ENCODE data around the gene MAPKBP1. TPM values are rescaled to one million over a fixed set of nuclear protein-coding genes. Genes with fewer than 3 reads are reported as not detected.

The MAPKBP1 gene
- total RNA-seq, 1 donor from 2014 or later = 26.3 TPM

DNA sequence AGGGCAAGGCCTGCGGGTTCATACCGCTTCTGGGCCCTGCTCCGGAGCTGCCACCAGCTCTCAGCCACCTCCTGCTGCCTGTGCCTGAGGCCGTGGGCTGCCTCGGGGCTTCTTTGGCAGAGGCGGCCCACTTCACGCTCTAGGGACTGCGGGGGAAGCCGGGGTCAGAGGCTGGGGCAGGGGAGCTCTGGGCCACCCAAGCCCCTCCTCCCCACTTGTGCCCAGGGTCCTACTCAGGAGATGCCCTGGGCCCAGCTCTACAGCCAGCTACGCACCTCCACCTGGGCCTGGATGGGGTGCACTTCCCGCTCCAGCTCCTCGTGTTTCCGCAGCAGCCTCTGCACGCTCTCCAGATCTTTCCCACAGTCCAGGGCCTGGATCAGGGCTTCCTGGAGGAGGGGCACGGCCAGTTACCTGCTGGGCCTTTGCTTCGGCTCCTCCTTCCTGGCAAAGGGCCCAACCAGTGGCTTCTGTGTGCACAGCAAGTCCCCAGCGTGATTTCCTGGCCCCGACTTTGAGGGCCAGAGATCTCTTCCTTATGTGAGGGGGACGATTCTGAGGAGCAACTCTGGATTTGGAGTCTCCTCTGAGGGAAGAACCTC is 88.3 kb downstream of the MAPKBP1 start:
- intact Hi-C loops (cut with micrococcal nuclease) = no loop called here
- Mint-ChIP-seq H3K4me3 (no peak overlapping the region), H3K27me3 (ENCODE audit: insufficient read depth) (no peaks in the 10 kb centered on the region), H3K36me3 (ENCODE audit: low read depth) (no peaks in the 10 kb centered on the region), H3K9me3 (no peaks in the 10 kb centered on the region), H3K4me1 (ENCODE audit: low read depth) (peaks cover 5% of the 10 kb centered on the region), H3K27ac (no peak overlapping the region)
- no peak for DNase-seq (ENCODE audit: low spot score)

DNA sequence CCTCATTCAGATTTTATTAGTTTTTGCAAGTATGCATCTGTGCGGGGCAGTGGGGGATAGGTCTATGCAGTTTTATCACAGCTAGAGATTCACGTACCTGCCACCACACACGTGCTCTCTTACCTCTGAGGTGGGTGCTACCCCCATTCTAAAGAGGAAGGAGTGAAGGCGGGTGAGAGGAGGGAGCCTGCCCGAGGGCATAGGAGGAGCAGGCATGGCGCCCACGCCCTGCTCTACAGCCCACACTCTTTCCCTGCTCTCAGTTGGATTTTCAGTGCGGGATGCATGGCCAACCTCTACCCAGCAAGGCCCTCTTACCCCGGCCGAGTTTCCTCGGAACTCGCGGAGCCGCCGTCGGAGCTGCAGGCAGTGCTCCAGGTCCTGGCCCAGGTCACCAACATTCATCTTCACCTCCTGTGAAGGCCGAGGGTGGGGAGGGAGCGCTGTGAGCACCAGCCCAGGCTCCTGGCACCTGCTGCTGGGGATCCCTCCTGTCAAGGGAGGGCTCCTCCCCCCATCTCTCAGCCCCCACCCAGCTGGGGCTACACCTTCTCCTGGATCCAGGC is 91.3 kb downstream of the MAPKBP1 start:
- H3K4me3 Mint-ChIP-seq = no peak overlapping the region
- no peak overlapping the region for H3K27ac Mint-ChIP-seq
- peaks cover 3% of the 10 kb centered on the region for H3K4me1 Mint-ChIP-seq (ENCODE audit: low read depth)
- peaks cover 3% of the 10 kb centered on the region for H3K36me3 Mint-ChIP-seq (ENCODE audit: low read depth)
- H3K27me3 Mint-ChIP-seq (ENCODE audit: insufficient read depth) = peaks cover 2% of the 10 kb centered on the region
- no peaks in the 10 kb centered on the region for H3K9me3 Mint-ChIP-seq
- no peak for DNase-seq (ENCODE audit: low spot score)
- intact Hi-C loops (cut with micrococcal nuclease) = no loop called here

DNA sequence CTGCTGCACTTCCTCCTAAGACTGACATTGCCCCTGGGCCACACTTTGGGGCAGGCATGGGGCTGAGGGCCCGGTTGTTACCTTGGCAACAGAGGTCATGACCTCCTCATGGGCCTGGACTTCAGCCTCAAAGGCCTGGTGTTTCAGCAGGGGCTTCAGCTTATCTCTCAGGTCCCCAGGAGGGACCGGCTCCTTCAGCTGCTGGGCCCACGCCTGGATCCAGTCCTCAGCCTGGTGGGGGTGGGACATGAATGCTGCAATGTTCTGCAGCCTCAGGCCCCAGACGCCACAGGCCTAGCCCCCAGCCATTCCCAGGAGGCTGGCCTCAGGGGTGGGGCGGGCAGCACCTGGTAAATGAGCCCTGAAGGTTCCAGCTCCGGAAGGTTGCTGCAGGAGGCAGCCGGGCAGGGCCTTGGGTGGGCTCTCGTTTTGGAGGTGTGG is 92.0 kb downstream of the MAPKBP1 start:
- H3K27me3 Mint-ChIP-seq (ENCODE audit: insufficient read depth) = peaks cover 2% of the 10 kb centered on the region
- H3K4me1 Mint-ChIP-seq (ENCODE audit: low read depth) = peaks cover 10% of the 10 kb centered on the region
- no peak overlapping the region for H3K4me3 Mint-ChIP-seq
- H3K9me3 Mint-ChIP-seq = no peaks in the 10 kb centered on the region
- intact Hi-C loops (cut with micrococcal nuclease) = no loop called here
- no peak for DNase-seq (ENCODE audit: low spot score)
- no peak overlapping the region for H3K27ac Mint-ChIP-seq
- H3K36me3 Mint-ChIP-seq (ENCODE audit: low read depth) = peaks cover 4% of the 10 kb centered on the region

DNA sequence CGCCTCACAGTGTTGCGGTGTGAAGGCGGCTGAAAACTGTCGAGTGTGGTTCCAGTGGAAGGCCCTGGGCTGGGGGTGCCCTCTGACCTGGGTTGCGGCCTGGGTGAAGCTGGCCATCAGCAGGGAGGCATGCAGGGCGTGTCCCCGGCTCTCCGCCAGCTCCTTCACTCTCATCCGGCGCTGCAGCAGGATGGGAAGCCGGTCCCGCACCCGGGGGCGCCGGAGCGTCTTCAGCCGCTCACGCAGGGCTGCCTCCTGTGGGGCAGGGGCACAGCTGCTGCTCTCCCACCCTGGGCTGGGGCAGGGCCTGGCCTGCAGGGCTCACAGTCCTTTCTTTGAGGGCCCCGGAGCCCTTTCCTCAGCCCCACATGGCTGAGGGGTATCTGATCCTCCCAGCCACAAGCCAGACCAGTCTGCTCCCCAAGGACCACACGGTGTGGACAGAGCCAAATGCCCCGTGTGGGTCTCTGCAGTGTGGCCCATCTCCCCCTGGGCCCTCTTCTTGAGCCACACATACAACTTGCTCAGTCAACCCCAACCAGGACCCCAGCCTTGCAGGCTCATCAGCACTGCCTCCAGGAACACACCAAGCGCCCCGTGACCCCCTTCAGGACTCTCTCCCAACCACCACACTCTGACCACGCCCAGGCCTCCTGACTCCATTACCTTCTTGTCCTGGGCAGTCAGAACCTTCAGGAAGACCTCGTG is 92.7 kb downstream of the MAPKBP1 start:
- intact Hi-C loops (cut with micrococcal nuclease) = no loop called here
- DNase-seq (ENCODE audit: low spot score) = no peak
- no peak overlapping the region for H3K4me3 Mint-ChIP-seq
- no peak overlapping the region for H3K27ac Mint-ChIP-seq
- peaks cover 4% of the 10 kb centered on the region for H3K36me3 Mint-ChIP-seq (ENCODE audit: low read depth)
- peaks cover 10% of the 10 kb centered on the region for H3K4me1 Mint-ChIP-seq (ENCODE audit: low read depth)
- H3K9me3 Mint-ChIP-seq = no peaks in the 10 kb centered on the region
- H3K27me3 Mint-ChIP-seq (ENCODE audit: insufficient read depth) = peaks cover 2% of the 10 kb centered on the region

DNA sequence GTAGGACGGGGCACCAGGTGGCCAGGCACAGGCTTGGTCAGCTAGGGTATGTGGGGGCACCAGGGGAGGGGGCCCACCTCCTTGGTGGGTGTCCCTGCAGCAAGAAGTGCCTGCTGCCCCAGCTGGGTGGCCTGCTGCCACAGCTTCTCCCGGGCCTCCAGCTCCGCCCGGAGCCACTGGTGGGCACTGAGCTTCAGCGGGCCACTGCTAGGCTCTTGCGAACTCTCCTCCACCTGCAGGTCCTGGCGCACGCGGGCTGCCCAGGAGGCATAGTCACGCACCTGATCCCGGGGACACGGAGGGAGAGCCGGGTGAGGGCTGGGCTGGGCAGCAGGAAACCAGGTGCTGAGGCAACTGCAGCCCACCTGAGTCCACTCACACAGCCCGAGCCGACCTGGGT is 94.0 kb downstream of the MAPKBP1 start:
- DNase-seq (ENCODE audit: low spot score) = no peak
- H3K36me3 Mint-ChIP-seq (ENCODE audit: low read depth) = peaks cover 4% of the 10 kb centered on the region
- intact Hi-C loops (cut with micrococcal nuclease) = no loop called here
- no peaks in the 10 kb centered on the region for H3K9me3 Mint-ChIP-seq
- peaks cover 18% of the 10 kb centered on the region for H3K4me1 Mint-ChIP-seq (ENCODE audit: low read depth)
- H3K4me3 Mint-ChIP-seq = no peak overlapping the region
- peaks cover 2% of the 10 kb centered on the region for H3K27me3 Mint-ChIP-seq (ENCODE audit: insufficient read depth)
- no peak overlapping the region for H3K27ac Mint-ChIP-seq

DNA sequence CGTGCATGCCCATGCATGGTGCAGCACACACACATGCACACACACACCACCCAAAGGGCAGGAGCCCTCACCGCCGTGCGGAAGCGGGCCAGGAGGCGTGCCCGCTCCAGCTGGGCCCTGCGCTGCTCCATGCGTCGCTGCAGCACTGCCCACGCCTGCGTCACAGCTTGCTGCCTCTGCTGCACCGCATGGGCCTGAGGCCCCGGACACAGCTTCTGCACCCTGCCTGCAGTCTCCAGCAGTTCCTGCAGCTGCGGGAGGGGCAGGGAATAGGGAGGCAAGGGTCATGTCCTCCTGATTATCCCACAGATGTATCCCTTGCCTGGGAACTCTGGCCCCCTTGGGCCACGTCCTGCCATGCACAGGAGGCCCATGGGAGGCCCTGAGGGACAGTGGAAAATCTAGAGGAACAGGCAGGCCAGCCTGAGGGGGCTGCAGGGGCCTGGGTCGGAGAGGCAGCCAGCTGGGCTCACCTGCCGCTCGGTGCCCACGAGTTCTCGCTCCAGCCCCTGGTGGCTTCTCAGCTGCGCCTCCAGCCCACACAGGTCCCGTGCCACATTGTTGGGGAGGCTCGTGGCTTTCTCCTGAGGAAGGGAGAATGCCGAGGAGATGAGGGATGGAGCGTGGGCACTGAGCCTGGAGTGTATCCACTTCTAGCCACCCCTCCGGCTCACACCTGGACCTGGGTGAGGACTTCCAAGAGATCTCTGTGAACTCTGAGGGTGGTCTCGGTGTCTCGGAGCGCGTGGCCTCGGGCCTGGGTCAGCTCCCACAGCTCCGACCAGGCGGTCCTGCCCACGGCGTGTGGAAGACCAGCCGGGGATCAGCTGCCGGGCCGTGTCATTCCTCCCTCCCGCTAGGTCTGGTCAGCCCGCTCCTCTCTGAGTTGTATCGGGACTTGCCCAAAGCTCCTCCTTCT is 95.7 kb downstream of the MAPKBP1 start:
- Mint-ChIP-seq H3K27ac (peak overlapping the region; percentile 83), H3K4me3 (peak overlapping the region; percentile 13), H3K27me3 (ENCODE audit: insufficient read depth) (peaks cover 2% of the 10 kb centered on the region), H3K4me1 (ENCODE audit: low read depth) (peaks cover 18% of the 10 kb centered on the region), H3K36me3 (ENCODE audit: low read depth) (peaks cover 4% of the 10 kb centered on the region), H3K9me3 (no peaks in the 10 kb centered on the region)
- intact Hi-C loops (cut with micrococcal nuclease) = no loop called here
- no peak for DNase-seq (ENCODE audit: low spot score)

DNA sequence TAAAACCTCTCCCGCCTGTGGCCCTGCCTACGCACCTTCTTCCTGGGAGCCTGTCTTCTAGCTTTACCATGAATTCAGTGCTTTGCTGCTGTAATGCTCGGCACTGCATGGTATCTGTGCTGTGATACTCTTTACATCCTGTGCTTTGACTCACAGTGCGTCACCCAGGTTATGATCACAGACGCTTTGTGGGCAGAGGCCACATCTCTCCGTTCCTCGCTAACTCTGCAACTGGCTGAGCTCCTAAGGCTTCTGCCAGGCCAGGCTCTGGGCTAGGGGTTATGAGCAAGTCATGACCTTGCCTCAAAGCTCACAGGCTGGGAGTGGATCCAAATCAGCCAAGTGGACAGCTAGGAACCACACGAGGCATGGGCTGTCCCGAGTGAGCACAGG is 96.4 kb downstream of the MAPKBP1 start:
- peak; percentile 48 for DNase-seq (ENCODE audit: low spot score)
- peak overlapping the region; percentile 83 for H3K27ac Mint-ChIP-seq
- intact Hi-C loops (cut with micrococcal nuclease) = no loop called here
- peaks cover 2% of the 10 kb centered on the region for H3K27me3 Mint-ChIP-seq (ENCODE audit: insufficient read depth)
- H3K4me3 Mint-ChIP-seq = peak overlapping the region; percentile 13
- H3K36me3 Mint-ChIP-seq (ENCODE audit: low read depth) = peaks cover 4% of the 10 kb centered on the region
- H3K9me3 Mint-ChIP-seq = no peaks in the 10 kb centered on the region
- H3K4me1 Mint-ChIP-seq (ENCODE audit: low read depth) = peaks cover 18% of the 10 kb centered on the region

DNA sequence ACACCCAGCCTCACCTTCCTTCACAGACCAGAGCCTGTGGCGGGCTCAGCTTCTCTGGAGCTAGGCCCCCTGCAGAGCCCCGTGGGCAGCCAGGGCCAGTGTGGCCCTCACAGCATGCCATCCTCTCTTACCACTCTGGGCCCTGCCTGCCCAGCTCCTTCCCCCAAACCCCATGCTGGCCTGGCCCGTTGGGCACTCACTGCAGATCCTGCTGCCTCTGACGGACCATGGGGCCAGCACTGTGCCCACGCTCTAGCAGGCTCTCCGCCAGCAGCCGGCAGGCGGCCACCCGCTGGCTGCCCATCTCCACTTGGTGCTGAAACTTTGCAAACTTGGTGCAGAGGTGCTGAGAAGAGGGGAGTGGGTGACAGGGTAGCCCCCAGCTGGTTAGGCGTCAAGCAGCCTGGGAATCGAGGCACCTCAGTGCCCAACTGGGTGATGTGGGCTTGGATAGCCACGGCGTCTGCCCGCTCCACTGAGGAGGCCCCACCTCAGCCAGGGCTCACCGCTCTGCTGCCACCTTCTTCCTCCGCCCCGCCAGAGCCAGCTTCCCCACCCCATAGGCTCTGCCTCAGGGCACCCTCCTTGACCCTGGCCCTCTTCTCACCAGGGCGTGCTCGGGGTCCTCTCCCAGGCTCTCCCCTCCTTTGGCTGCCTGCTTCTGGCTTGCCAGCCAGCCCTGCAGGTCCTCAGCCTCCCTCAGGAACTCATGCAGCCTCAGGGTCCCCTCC is 97.1 kb downstream of the MAPKBP1 start:
- H3K4me1 Mint-ChIP-seq (ENCODE audit: low read depth) = peaks cover 18% of the 10 kb centered on the region
- peaks cover 2% of the 10 kb centered on the region for H3K27me3 Mint-ChIP-seq (ENCODE audit: insufficient read depth)
- H3K36me3 Mint-ChIP-seq (ENCODE audit: low read depth) = peaks cover 5% of the 10 kb centered on the region
- H3K4me3 Mint-ChIP-seq = no peak overlapping the region
- H3K27ac Mint-ChIP-seq = peak overlapping the region; percentile 83
- DNase-seq (ENCODE audit: low spot score) = no peak
- intact Hi-C loops (cut with micrococcal nuclease) = no loop called here
- no peaks in the 10 kb centered on the region for H3K9me3 Mint-ChIP-seq

DNA sequence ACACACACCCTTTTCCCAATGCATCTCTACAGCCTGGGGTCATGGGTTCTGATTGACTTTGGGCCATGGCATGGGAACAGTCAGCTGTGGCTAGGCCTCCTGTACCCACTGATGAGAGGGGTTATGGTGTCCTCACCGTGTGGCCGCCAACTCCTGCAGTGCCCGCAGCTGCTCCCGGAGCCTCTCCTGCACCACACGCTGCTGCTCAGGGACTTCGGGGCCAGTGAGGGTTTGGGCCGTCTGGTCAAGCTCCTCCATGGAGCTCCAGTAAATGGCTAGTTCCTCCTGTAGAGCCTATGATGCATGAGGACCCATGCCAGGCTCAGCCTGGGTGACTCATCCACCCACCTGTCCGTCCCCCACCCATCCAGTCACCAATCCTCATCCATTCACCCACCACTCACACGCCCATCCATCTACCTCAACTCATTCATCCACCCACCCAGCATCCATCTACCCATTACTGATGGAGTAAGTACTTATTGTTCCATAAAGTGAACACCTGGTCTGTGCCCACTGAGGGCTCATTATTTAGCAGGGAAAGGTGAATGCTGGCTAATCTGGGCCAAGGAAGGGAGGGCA is 98.0 kb downstream of the MAPKBP1 start:
- H3K27ac Mint-ChIP-seq = no peak overlapping the region
- no peak overlapping the region for H3K4me3 Mint-ChIP-seq
- H3K4me1 Mint-ChIP-seq (ENCODE audit: low read depth) = peaks cover 18% of the 10 kb centered on the region

DNA sequence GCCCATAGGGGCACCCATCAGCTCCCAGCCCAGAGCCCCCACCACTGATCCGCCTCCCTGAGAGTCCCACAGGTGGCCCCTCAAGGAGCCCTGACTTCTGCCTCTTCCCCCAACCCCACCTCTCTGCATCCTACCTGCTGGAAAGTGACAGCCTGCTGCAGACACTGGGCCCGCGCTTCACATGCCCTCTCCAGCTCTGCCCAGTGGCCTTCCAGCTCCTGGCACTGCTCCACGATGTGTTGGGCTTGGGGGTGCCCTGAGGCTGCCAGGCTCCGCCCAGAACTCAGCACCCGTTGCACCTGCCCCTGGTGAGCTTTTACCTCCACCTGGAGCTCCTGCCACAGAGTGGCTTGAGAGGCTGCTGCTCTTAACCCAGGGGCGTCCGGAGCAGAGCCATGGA is 99.4 kb downstream of the MAPKBP1 start:
- H3K27me3 Mint-ChIP-seq (ENCODE audit: insufficient read depth) = peaks cover under 1% of the 10 kb centered on the region
- H3K27ac Mint-ChIP-seq = no peak overlapping the region
- peaks cover 4% of the 10 kb centered on the region for H3K36me3 Mint-ChIP-seq (ENCODE audit: low read depth)
- intact Hi-C loops (cut with micrococcal nuclease) = no loop called here
- no peaks in the 10 kb centered on the region for H3K9me3 Mint-ChIP-seq
- DNase-seq (ENCODE audit: low spot score) = no peak
- no peak overlapping the region for H3K4me3 Mint-ChIP-seq
- H3K4me1 Mint-ChIP-seq (ENCODE audit: low read depth) = peaks cover 18% of the 10 kb centered on the region

More for the DNA sequence above, 98.0 kb downstream of the MAPKBP1 start:
- intact Hi-C loops (cut with micrococcal nuclease) = no loop called here
- Mint-ChIP-seq H3K27me3 (ENCODE audit: insufficient read depth) (peaks cover 2% of the 10 kb centered on the region), H3K36me3 (ENCODE audit: low read depth) (peaks cover 5% of the 10 kb centered on the region), H3K9me3 (no peaks in the 10 kb centered on the region)
- no peak for DNase-seq (ENCODE audit: low spot score)

DNA sequence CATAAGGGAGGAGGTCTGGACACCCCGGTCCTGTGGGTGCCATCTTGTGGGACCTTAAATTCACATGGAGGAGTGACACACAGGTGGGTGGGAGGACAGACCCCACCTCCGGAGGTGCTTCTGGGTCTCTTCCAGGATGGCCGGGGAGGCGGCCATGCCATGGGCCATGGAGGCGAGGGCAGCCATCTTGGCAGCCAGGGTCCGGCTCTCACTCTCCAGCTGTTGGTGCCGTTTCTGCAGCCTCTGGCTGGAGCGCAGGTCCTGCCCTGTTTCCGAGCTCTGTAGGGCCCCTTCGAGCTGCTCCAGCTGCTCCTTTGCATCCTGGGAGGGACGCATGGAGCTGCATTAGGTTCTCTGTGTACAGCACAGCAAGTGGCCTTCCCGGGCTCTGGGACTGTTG is 100.5 kb downstream of the MAPKBP1 start:
- Mint-ChIP-seq H3K4me3 (no peak overlapping the region), H3K9me3 (no peaks in the 10 kb centered on the region), H3K27ac (no peak overlapping the region), H3K27me3 (ENCODE audit: insufficient read depth) (no peaks in the 10 kb centered on the region), H3K36me3 (ENCODE audit: low read depth) (peaks cover 4% of the 10 kb centered on the region), H3K4me1 (ENCODE audit: low read depth) (peaks cover 18% of the 10 kb centered on the region)
- DNase-seq (ENCODE audit: low spot score) = no peak
- intact Hi-C loops (cut with micrococcal nuclease) = no loop called here

DNA sequence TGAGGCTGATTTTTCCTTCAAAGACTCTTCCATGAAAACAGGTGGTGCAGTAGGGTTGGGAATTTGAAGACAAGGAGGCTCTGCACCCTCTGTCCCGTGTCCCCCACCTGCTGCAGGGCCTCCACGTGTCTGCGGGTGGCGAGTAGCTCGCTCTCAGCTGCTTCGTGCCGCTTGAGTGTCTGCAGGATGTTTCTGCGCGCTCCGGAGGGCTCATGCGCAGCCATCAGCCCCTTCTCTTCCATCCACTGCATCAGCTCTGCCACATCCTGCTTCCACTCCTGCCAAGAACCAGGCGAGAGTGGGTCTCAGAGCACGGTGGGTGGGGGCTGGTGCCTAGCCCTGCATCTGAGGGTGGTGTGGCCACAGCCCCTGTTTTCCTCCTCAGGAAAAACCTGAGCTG is 101.7 kb downstream of the MAPKBP1 start:
- H3K4me1 Mint-ChIP-seq (ENCODE audit: low read depth) = peaks cover 11% of the 10 kb centered on the region
- intact Hi-C loops (cut with micrococcal nuclease) = no loop called here
- no peak overlapping the region for H3K4me3 Mint-ChIP-seq
- no peaks in the 10 kb centered on the region for H3K9me3 Mint-ChIP-seq
- no peak for DNase-seq (ENCODE audit: low spot score)
- H3K27ac Mint-ChIP-seq = no peak overlapping the region
- peaks cover 2% of the 10 kb centered on the region for H3K36me3 Mint-ChIP-seq (ENCODE audit: low read depth)
- peaks cover 6% of the 10 kb centered on the region for H3K27me3 Mint-ChIP-seq (ENCODE audit: insufficient read depth)
